B cell (primary cell): ENCODE measurements around the gene MYG1.

Experiments
- CTCF ChIP-seq: fragments of 200-600 bp; IDR thresholded peaks from one replicate; pipeline ENCODE4 v1.8.0; 2022; ENCODE audit warnings: antibody characterized with exemption, mild to moderate bottlenecking
- EZH2 ChIP-seq: IDR thresholded peaks from 2 replicates; pipeline ENCODE4 v1.6.1; 2012; ENCODE audit warnings: borderline replicate concordance, low read depth, mild to moderate bottlenecking, moderate library complexity, low read length; ENCODE audit not compliant: insufficient read depth, poor library complexity, severe bottlenecking

GRCh38 chr12:53290661-53291060, 8.8 kb upstream of the MYG1 start:
- TF ChIP-seq CTCF (no peak), EZH2 (no peak)
